Osteocyte (in vitro differentiated cells): Measurements from ENCODE around the gene TMEM186. TPM values are rescaled to one million over a fixed set of nuclear protein-coding genes. Genes with fewer than 3 reads are reported as not detected.

Experiments
- DNase-seq: peaks from one replicate; pipeline ENCODE4 v3.0.0; 2021; ENCODE audit warnings: mixed read lengths; ENCODE audit not compliant: unreplicated experiment; ENCODE audit errors: extremely low spot score
- H3K27ac Mint-ChIP-seq: one replicate; pipeline ENCODE4 v1.8.0; 2021; ENCODE audit warnings: mild to moderate bottlenecking, mixed read lengths; ENCODE audit not compliant: unreplicated experiment
- H3K27me3 Mint-ChIP-seq: one replicate; pipeline ENCODE4 v1.8.0; 2021; ENCODE audit warnings: mixed read lengths; ENCODE audit not compliant: unreplicated experiment
- H3K36me3 Mint-ChIP-seq: one replicate; pipeline ENCODE4 v1.8.0; 2021; ENCODE audit warnings: mixed read lengths; ENCODE audit not compliant: unreplicated experiment
- H3K4me1 Mint-ChIP-seq: one replicate; pipeline ENCODE4 v1.8.0; 2021; ENCODE audit warnings: mixed read lengths; ENCODE audit not compliant: unreplicated experiment
- H3K4me3 Mint-ChIP-seq: one replicate; pipeline ENCODE4 v1.8.0; 2021; ENCODE audit warnings: mild to moderate bottlenecking, moderate library complexity, mixed read lengths; ENCODE audit not compliant: unreplicated experiment
- H3K9me3 Mint-ChIP-seq: one replicate; pipeline ENCODE4 v1.8.0; 2021; ENCODE audit warnings: mixed read lengths; ENCODE audit not compliant: unreplicated experiment
- CTCF ChIP-seq: fragments of 200-600 bp; sonication (generic); IDR thresholded peaks from 2 replicates; pipeline ENCODE4 v1.5.0; 2021; ENCODE audit warnings: antibody characterized with exemption, mild to moderate bottlenecking, moderate library complexity
- total RNA-seq: library from RNA; stranded (reverse); gene quantifications from 2 replicates; pipeline ENCODE4 v1.2.1, GENCODE V29; 2021

TMEM186 gene
- total RNA-seq, 1 donor from 2014 or later = 12.1 TPM

GRCh38 chr16:8767176-8767575, 30.3 kb downstream of the TMEM186 start:
- Mint-ChIP-seq H3K27me3 (no peaks in the 10 kb centered on the region), H3K4me1 (no peaks in the 10 kb centered on the region), H3K27ac (no peak overlapping the region), H3K36me3 (no peaks in the 10 kb centered on the region), H3K9me3 (no peaks in the 10 kb centered on the region), H3K4me3 (no peak overlapping the region)
- TF ChIP-seq CTCF = no peak
- no peak for DNase-seq

DNA sequence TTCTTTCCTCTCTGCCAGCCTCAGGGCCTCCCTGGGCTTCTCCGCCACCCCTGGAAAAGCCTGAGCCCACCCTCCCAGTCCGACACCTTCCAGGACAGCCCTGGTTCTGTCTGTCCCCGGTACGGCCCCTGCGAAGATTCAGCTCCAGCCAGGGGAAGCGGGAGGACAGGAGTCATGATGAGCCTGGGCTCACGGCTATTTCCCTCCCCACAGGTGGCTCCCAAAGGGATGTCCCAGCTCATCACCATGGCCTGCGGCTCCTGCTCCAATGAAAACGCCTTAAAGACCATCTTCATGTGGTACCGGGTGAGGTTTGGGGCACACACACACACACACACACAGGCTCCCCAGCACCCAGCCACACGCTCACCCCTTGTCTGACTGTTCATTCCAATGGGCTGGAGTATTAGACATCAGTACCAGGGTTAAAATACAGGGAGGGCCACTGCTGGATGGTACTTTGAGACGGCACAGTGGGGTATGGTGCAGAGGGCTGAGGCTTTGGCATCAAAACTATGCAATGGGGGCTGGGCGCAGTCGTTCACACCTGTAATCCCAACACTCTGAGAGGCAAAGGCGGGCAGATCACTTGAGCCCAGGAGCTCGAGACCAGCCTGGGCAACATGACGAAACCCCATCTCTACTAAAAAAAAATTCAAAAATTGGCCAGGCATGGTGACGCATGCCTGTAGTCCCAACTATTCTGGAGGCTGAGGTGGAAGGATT, 32.8 kb downstream of the TMEM186 start:
- Mint-ChIP-seq H3K4me1 (no peaks in the 10 kb centered on the region), H3K9me3 (no peaks in the 10 kb centered on the region), H3K36me3 (no peaks in the 10 kb centered on the region), H3K27me3 (no peaks in the 10 kb centered on the region), H3K4me3 (no peak overlapping the region), H3K27ac (no peak overlapping the region)
- no peak for DNase-seq
- no peak for TF ChIP-seq CTCF

- Mint-ChIP-seq H3K4me1 (no peaks in the 10 kb centered on the region), H3K4me3 (no peak overlapping the region), H3K9me3 (no peaks in the 10 kb centered on the region), H3K36me3 (no peaks in the 10 kb centered on the region), H3K27ac (no peak overlapping the region), H3K27me3 (no peaks in the 10 kb centered on the region)
- no peak for TF ChIP-seq CTCF
- DNase-seq = no peak
These were observed 33.5 kb downstream of the TMEM186 start for GRCh38 chr16:8763899-8764298.

GRCh38 chr16:8763083-8763482, 34.4 kb downstream of the TMEM186 start:
- no peak overlapping the region for H3K27ac Mint-ChIP-seq
- no peaks in the 10 kb centered on the region for H3K4me1 Mint-ChIP-seq
- no peak for DNase-seq
- H3K36me3 Mint-ChIP-seq = no peaks in the 10 kb centered on the region
- H3K27me3 Mint-ChIP-seq = no peaks in the 10 kb centered on the region
- no peak overlapping the region for H3K4me3 Mint-ChIP-seq
- no peaks in the 10 kb centered on the region for H3K9me3 Mint-ChIP-seq
- no peak for TF ChIP-seq CTCF

DNA sequence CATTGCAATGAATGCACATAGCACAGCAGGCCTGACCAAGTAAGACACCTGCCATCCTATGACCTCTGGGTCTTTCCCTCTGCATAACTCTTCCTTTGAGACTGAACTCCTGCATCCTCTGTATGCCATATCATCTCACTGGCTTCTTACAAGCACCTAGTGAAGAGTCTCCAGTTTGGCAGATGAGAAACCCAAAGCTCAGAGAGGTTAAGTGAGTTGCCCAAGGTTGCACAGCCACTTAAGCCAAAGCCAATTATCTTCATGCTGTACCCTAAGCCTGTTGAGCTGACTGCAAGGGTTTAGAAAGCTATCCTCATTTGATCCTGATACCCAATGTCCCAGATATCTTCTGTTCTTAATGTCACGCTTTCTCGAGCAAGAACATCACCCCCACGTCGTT, 35.2 kb downstream of the TMEM186 start:
- no peak overlapping the region for H3K27ac Mint-ChIP-seq
- H3K4me3 Mint-ChIP-seq = no peak overlapping the region
- H3K36me3 Mint-ChIP-seq = no peaks in the 10 kb centered on the region
- H3K4me1 Mint-ChIP-seq = no peaks in the 10 kb centered on the region
- TF ChIP-seq CTCF = no peak
- H3K27me3 Mint-ChIP-seq = no peaks in the 10 kb centered on the region
- no peaks in the 10 kb centered on the region for H3K9me3 Mint-ChIP-seq
- DNase-seq = no peak
